H9 (cell line): Measurements from ENCODE around the gene SMCHD1. TPM values are rescaled to one million over a fixed set of nuclear protein-coding genes. Genes with fewer than 3 reads are reported as not detected.

Experiments used
- DNase-seq: peaks from one replicate; pipeline ENCODE4 v3.0.0-alpha.2; 2017
- H2AFZ ChIP-seq: one replicate; pipeline ENCODE4 v1.6.1; 2013; ENCODE audit warnings: mild to moderate bottlenecking, low read length, control low read depth, moderate library complexity
- H2AK5ac ChIP-seq: 2 replicates; pipeline ENCODE4 v1.6.1; 2013; ENCODE audit warnings: low read length, control low read depth, mixed read lengths; ENCODE audit not compliant: insufficient read length
- H2BK120ac ChIP-seq: one replicate; pipeline ENCODE4 v1.6.1; 2013; ENCODE audit warnings: low read depth, mild to moderate bottlenecking, low read length, control low read depth, inconsistent platforms; ENCODE audit not compliant: poor library complexity, severe bottlenecking
- H2BK12ac ChIP-seq: 2 replicates; pipeline ENCODE4 v1.6.1; 2013; ENCODE audit warnings: low read length, control low read depth, mixed read lengths, low read depth; ENCODE audit not compliant: insufficient read length
- H2BK15ac ChIP-seq: 2 replicates; pipeline ENCODE4 v1.6.1; 2013; ENCODE audit warnings: low read depth, low read length, control low read depth
- H2BK20ac ChIP-seq: one replicate; pipeline ENCODE4 v1.6.1; 2013; ENCODE audit warnings: low read depth, mild to moderate bottlenecking, low read length, control low read depth, inconsistent platforms; ENCODE audit not compliant: poor library complexity, severe bottlenecking
- H2BK5ac ChIP-seq: 2 replicates; pipeline ENCODE4 v1.6.1; 2013; ENCODE audit warnings: low read length, control low read depth, mixed read lengths; ENCODE audit not compliant: insufficient read length
- H3K14ac ChIP-seq: 2 replicates; pipeline ENCODE4 v1.6.1; 2013; ENCODE audit warnings: low read length, control low read depth; ENCODE audit not compliant: insufficient read depth
- H3K18ac ChIP-seq: 2 replicates; pipeline ENCODE4 v1.6.1; 2013; ENCODE audit warnings: low read depth, mild to moderate bottlenecking, mixed read lengths, low read length, control low read depth; ENCODE audit not compliant: insufficient read length
- H3K23ac ChIP-seq: 2 replicates; pipeline ENCODE4 v1.6.1; 2013; ENCODE audit warnings: low read length, control low read depth, mixed read lengths, low read depth; ENCODE audit not compliant: insufficient read length
- H3K23me2 ChIP-seq: 2 replicates; pipeline ENCODE4 v1.6.1; 2013; ENCODE audit warnings: low read depth, mild to moderate bottlenecking, mixed read lengths, low read length, control low read depth; ENCODE audit not compliant: insufficient read length, poor library complexity, severe bottlenecking
- H3K27ac ChIP-seq: 2 replicates; pipeline ENCODE4 v1.5.1; 2013; ENCODE audit warnings: low read length, control low read depth, mixed read lengths, low read depth; ENCODE audit not compliant: insufficient read length
- H3K27me3 ChIP-seq: 2 replicates; pipeline ENCODE4 v1.6.1; 2013; ENCODE audit warnings: low read length, control low read depth, inconsistent platforms; ENCODE audit not compliant: insufficient read depth
- H3K4ac ChIP-seq: 2 replicates; pipeline ENCODE4 v1.6.1; 2013; ENCODE audit warnings: low read depth, mild to moderate bottlenecking, control low read depth, inconsistent platforms, low read length, moderate library complexity
- H3K4me1 ChIP-seq: 2 replicates; pipeline ENCODE4 v1.6.1; 2013; ENCODE audit warnings: low read length, control low read depth, inconsistent platforms; ENCODE audit not compliant: insufficient read depth
- H3K4me2 ChIP-seq: 2 replicates; pipeline ENCODE4 v1.6.1; 2013; ENCODE audit warnings: low read length, control low read depth, mixed read lengths; ENCODE audit not compliant: insufficient read length, insufficient read depth
- H3K56ac ChIP-seq: 2 replicates; pipeline ENCODE4 v1.6.1; 2013; ENCODE audit warnings: low read depth, mild to moderate bottlenecking, mixed read lengths, low read length, control low read depth; ENCODE audit not compliant: insufficient read length
- H3K79me1 ChIP-seq: 2 replicates; pipeline ENCODE4 v1.6.1; 2013; ENCODE audit warnings: low read depth, mild to moderate bottlenecking, moderate library complexity, low read length, control low read depth, inconsistent platforms; ENCODE audit not compliant: insufficient read depth, poor library complexity, severe bottlenecking
- H3K79me2 ChIP-seq: 2 replicates; pipeline ENCODE4 v1.6.1; 2013; ENCODE audit warnings: low read length, control low read depth, inconsistent platforms; ENCODE audit not compliant: insufficient read depth
- H3K9ac ChIP-seq: 2 replicates; pipeline ENCODE4 v1.6.1; 2013; ENCODE audit warnings: low read length, control low read depth, mixed read lengths; ENCODE audit not compliant: insufficient read length; ENCODE audit errors: extremely low read depth
- H3K9me3 ChIP-seq: one replicate; pipeline ENCODE4 v1.6.1; 2013; ENCODE audit warnings: low read depth, low read length, inconsistent platforms; ENCODE audit not compliant: control insufficient read depth
- H3T11ph ChIP-seq: one replicate; pipeline ENCODE4 v1.6.1; 2013; ENCODE audit warnings: mild to moderate bottlenecking, low read length, control low read depth, inconsistent platforms
- H4K20me1 ChIP-seq: one replicate; pipeline ENCODE4 v1.6.1; 2013; ENCODE audit not compliant: control insufficient read depth, insufficient read length, insufficient read depth
- H4K5ac ChIP-seq: 2 replicates; pipeline ENCODE4 v1.6.1; 2013; ENCODE audit warnings: low read depth, mild to moderate bottlenecking, mixed read lengths, low read length, control low read depth; ENCODE audit not compliant: insufficient read length
- H4K8ac ChIP-seq: replicated peaks from 2 replicates; pipeline ENCODE4 v1.6.1; 2013; ENCODE audit warnings: low read length, control low read depth, mixed read lengths, low read depth; ENCODE audit not compliant: insufficient read length
- H4K91ac ChIP-seq: 2 replicates; pipeline ENCODE4 v1.6.1; 2013; ENCODE audit warnings: low read depth, mild to moderate bottlenecking, moderate library complexity, mixed read lengths, low read length, control low read depth; ENCODE audit not compliant: insufficient read length
- H3K27ac Mint-ChIP-seq, 3 experiments: 2 replicates in 2 of 3; 3 replicates in 1 of 3; pipeline ENCODE4 v1.8.0; 2020 to 2021; ENCODE audit warnings: mixed read lengths in 3 of 3, mild to moderate bottlenecking in 1 of 3, moderate library complexity in 1 of 3
- H3K27me3 Mint-ChIP-seq: 2 replicates; pipeline ENCODE4 v1.8.0; 2021; ENCODE audit warnings: low read depth, mild to moderate bottlenecking, moderate library complexity, mixed read lengths
- H3K36me3 Mint-ChIP-seq, 3 experiments: 2 replicates in 2 of 3; 3 replicates in 1 of 3; pipeline ENCODE4 v1.8.0; 2020 to 2021; ENCODE audit warnings: low read depth in 3 of 3, mixed read lengths in 3 of 3; ENCODE audit not compliant: insufficient read depth in 1 of 3
- H3K4me1 Mint-ChIP-seq, 2 experiments: 2 replicates each; pipeline ENCODE4 v1.8.0; 2020; ENCODE audit warnings: mixed read lengths in 2 of 2
- H3K4me3 Mint-ChIP-seq, 2 experiments: 2 replicates in 1 of 2; 3 replicates in 1 of 2; pipeline ENCODE4 v1.8.0; 2020 to 2021; ENCODE audit warnings: mild to moderate bottlenecking in 2 of 2, mixed read lengths in 2 of 2, moderate library complexity in 1 of 2
- H3K9me3 Mint-ChIP-seq, 2 experiments: 2 replicates in 1 of 2; 3 replicates in 1 of 2; pipeline ENCODE4 v1.8.0; 2020; ENCODE audit warnings: mild to moderate bottlenecking in 2 of 2, mixed read lengths in 2 of 2, moderate library complexity in 1 of 2
- CTCF ChIP-seq: fragments of 200-600 bp; sonication (generic); conservative IDR thresholded peaks from 3 replicates; pipeline ENCODE4 v1.8.0; 2021; ENCODE audit warnings: antibody characterized with exemption, mild to moderate bottlenecking
- WGBS: extraction: QIAGEN DNeasy Blood & Tissue Kit; methylation state at CpG from one replicate; pipeline ENCODE4 v1.1.7; 2013; ENCODE audit warnings: missing lambda C conversion rate, low lambda C conversion rate, mixed read lengths; ENCODE audit not compliant: insufficient read length; ENCODE audit errors: extremely low coverage; 5-methylcytosine and 5-hydroxymethylcytosine counted together
- total RNA-seq: library from RNA; stranded (reverse); gene quantifications from 2 replicates; pipeline ENCODE4 v1.2.1, GENCODE V29; 2021

SMCHD1 gene
- total RNA-seq, 1 experiment from 2014 or later, result 53.5 TPM

DNA sequence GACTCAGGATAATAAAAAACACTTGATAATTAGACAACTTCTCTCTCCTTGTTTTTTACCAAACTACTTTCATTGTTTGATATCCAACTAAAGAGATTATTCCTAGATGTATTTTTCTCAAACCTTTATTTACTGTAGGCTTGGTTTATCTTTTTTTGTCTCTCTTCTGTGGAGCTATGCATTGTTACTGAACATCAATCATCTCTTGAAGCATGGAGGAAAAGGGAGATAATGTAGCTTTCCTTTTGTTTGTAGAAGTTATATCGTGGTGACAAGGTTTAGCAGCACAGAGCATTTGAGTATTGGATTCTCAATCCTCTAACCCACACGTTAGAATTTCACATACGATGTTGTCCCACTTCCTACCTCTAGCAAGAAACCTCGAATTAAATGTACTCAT, 41.7 kb downstream of the SMCHD1 start:
- Mint-ChIP-seq H3K27me3 (no peaks in the 10 kb centered on the region), H3K4me3 (no peak overlapping the region), H3K4me1 (no peaks in the 10 kb centered on the region), H3K36me3 (peaks cover 23 to 72% (median 52%) of the 10 kb centered on the region in 3 experiments), H3K27ac (no peak overlapping the region), H3K9me3 (no peaks in the 10 kb centered on the region)
- Histone ChIP-seq H4K20me1 (no peaks in the 10 kb centered on the region), H2AK5ac (no peak overlapping the region), H3K27ac (no peak overlapping the region), H3K23ac (no peak overlapping the region), H3K14ac (no peak overlapping the region), H3K4me2 (no peak overlapping the region), H2BK15ac (no peak overlapping the region), H3K79me2 (no peaks in the 10 kb centered on the region), H3K56ac (no peak overlapping the region), H3K27me3 (no peaks in the 10 kb centered on the region), H3K18ac (no peak overlapping the region), H4K91ac (no peak overlapping the region), H2AFZ (no peak overlapping the region), H2BK20ac (no peak overlapping the region), H2BK5ac (no peak overlapping the region), H3K23me2 (no peaks in the 10 kb centered on the region), H3K79me1 (no peaks in the 10 kb centered on the region), H2BK120ac (no peak overlapping the region), H3K9ac (no peak overlapping the region), H4K8ac (no peak overlapping the region), H3K4ac (no peak overlapping the region), H3K9me3 (no peaks in the 10 kb centered on the region), H2BK12ac (no peak overlapping the region), H4K5ac (no peak overlapping the region), H3K4me1 (no peaks in the 10 kb centered on the region), H3T11ph (no peak overlapping the region)
- no CpG with 5 or more reads among the region's 4 CpGs for WGBS
- TF ChIP-seq CTCF, result no peak
- DNase-seq, result no peak
